GM19043 (cell line): ENCODE measurements around the gene CAPN5.

Experiments used
- ATAC-seq: cut with Tn5 transposase; IDR thresholded peaks from one replicate; pipeline ENCODE4 v1.9.1; 2021; ENCODE audit warnings: low read depth; ENCODE audit not compliant: unreplicated experiment

Gene CAPN5

DNA sequence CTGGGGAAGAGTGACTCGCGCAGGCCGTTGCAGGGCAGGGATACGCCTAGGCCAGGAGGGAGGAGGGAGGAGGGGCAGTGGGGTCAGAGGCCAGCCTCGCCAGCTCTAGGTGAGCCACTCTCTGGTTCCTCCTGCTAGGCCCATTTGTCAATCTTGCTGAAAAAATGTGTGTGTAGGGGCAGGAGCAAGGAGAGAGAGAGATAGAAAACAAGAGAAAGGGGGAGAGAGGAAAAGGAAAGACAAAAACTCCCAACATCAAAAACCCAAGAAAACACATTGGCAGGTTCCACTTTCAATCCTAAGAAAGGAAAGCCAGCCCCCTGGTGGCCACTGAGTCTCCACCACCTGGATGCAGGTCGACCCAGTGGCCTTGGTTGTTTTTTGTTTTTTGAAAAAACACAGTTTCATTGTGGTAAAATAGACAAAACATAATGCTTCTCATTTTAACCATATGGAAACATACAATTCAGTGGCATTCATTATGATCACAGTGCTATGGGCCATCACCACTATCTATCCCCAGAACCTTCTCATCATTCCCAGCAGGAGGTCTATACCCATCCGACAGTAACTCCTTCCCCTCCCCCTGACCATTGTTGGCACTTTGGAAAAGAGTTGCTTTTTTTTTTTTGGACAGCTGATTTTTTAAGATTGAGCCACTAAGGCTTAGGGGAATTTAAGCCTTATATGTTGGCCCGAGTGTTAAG is 46.8 kb downstream of the CAPN5 start:
- ATAC-seq: no peak

DNA sequence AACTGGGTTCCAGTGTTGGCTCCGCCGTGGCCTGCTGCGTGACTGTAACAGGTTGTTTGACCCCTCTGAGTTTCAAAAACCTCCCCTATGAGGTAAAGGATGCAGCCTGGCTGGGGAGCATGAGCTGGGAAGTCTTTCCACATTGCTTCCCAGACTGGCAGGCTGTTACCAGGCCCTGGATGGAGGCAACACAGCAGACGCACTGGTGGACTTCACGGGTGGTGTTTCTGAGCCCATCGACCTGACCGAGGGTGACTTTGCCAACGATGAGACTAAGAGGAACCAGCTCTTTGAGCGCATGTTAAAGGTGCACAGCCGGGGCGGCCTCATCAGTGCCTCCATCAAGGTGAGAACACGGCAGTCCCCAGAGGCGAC is 47.3 kb downstream of the CAPN5 start:
- ATAC-seq: no peak

DNA sequence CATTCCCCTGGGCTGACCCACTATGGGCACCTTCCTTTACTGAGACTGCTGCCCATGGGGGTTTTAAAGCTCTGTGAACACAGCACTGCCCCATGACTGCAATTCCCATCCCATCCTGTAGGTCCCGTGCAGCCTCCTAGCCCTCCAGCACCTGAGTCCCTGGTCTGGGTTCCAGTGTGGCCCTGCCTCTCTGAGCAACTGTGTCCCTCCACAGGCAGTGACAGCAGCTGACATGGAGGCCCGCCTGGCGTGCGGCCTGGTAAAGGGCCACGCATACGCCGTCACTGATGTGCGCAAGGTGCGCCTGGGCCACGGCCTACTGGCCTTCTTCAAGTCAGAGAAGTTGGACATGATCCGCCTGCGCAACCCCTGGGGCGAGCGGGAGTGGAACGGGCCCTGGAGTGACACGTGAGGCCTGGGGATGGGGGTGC is 48.4 kb downstream of the CAPN5 start:
- no peak for ATAC-seq

DNA sequence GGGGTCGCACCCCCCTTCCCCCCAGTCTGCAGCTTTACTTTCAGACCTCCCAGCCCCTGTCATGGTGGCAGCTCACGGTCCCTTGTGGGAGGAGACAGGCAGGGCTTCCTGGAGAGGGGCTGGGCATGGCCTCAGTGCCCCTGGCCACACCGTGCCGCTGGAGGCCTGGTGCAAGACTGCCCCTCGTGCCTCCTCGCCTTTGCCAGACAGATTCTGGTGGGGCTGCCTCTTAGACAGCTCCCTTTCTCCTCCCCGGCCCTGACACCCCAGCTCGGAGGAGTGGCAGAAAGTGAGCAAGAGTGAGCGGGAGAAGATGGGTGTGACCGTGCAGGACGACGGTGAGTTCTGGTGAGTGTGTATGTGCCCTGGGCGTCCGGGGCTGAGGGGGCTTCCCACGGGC is 49.2 kb downstream of the CAPN5 start:
- ATAC-seq: no peak

DNA sequence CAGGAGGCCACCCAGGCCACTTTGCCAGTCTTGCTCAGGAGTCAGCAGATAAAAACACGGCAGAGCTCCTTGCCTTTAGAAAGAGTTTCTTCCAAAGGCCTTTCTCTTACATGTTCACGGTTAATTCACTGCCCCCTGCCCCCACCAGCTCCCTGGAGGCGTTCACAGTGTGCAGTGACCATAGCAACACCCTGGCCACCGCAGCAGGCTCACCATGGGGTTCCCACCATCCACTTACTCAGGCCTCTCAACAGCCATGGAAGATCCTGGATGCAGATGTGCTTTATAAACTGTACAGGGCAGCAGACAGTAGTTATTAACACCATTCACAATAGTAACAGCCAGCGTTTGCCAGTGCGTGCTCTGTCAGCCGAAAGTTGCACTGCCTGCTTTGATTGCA is 50.7 kb downstream of the CAPN5 start:
- no peak for ATAC-seq

DNA sequence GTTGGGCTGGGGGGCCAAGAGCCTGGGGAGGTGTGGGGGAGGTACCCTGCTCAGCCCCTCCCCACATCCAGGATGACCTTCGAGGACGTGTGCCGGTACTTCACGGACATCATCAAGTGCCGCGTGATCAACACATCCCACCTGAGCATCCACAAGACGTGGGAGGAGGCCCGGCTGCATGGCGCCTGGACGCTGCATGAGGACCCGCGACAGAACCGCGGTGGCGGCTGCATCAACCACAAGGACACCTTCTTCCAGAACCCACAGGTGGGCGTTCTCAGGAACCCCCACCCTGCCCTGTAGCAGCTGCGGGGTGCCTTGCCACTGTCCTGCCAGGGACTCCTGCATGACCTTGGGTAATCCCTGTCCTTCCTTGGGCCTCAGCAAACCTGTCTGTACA is 51.3 kb downstream of the CAPN5 start:
- ATAC-seq: no peak

DNA sequence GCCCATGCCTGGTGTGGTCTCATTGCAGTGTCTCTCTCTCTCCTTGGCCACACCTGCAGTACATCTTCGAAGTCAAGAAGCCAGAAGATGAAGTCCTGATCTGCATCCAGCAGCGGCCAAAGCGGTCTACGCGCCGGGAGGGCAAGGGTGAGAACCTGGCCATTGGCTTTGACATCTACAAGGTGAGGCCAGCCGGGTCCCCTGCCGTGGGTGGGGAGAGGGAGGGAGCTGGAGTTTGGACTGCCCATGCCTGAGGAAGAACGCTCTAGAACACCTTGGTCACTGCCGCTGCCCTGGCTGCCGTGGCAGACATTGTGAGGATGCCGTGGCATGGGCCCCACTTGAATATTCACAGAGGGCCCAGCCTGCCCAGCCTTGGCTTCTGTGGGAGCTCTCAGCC is 52.2 kb downstream of the CAPN5 start:
- ATAC-seq: no peak

DNA sequence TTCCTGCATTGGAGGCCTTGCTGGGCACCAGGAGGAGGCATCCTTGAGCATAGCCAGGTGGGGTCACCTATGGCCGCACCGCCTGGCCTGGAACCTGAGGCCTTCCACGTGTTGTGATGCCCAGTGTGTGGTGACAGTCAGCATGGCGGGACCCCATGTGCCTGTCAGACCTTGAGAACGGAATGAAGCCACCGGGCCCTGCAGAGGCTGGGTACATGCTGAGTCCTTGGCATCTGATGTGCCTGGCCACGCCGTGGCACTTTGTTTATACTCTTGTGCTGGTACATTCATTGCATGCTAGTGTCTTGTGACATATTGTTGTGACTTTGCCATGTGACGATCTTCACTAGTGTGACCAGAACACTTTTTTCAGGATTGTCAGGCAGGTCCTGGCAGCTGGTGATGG is 52.8 kb downstream of the CAPN5 start:
- no peak for ATAC-seq

DNA sequence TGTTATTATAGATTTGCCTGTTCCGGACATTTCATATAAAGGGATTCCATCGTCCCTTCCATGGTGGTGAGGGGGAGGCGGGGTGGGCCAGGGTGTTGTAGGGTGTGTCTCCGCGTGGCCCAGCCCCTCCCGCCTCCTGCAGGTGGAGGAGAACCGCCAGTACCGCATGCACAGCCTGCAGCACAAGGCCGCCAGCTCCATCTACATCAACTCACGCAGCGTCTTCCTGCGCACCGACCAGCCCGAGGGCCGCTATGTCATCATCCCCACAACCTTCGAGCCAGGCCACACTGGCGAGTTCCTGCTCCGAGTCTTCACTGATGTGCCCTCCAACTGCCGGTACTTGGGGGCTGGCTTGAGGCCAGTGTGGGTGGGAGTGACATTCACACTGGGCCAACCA is 53.8 kb downstream of the CAPN5 start:
- ATAC-seq: no peak

DNA sequence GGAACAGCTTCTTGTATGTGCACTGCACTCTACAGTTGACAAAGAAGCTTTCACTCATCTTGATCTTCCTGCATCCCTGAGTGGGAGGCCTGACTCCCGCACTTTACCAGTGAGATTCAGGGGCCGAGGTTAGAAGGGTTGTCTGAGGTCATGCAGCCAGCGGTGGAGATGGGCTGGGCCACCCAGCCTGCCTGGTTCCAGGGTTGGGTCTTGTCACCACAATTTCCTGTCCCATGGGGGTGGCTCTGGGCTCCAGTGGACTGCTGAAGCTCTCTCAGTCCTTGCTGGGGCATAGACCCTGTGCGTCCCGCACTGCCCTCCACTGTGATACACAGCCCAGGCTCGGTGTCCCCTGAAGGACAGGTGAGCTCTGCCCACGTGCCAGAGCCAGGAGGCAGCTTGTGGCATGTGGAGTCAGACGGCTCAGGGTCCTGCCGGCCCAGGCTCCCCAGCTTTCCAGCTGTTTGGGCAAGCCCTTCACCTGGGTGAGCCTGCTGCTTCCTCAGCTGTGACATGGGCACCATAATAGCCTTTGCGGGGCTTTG is 54.4 kb downstream of the CAPN5 start:
- ATAC-seq: no peak

DNA sequence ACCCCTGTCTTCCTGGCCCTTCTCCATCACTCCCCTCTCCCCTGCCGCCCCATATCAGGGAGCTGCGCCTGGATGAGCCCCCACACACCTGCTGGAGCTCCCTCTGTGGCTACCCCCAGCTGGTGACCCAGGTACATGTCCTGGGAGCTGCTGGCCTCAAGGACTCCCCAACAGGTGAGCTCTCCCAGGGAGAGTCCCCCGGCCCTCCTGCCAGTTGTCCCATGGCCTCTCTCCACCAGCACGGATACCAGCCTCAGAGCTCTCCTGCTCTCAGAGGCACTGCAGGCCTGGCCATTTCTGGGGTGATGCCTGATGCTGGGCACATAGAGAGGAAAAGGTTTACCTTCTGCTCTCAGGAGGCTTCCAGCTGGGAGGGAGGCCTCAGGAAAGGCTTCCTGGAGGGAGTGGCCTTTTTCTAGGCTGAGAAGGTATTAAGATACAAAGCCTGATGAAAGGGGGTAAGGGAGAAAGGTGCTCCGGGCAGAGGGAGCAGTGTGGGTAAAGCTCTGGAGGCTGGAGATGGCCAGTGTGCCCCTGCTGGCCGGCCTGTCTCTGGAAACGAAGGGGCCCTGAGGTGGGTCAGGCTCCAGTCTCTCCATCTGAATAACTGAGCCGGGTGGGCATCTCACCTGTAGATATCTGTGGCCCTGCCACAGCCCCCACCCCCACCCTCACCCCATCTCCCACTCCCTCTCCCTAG is 55.3 kb downstream of the CAPN5 start:
- ATAC-seq: no peak

DNA sequence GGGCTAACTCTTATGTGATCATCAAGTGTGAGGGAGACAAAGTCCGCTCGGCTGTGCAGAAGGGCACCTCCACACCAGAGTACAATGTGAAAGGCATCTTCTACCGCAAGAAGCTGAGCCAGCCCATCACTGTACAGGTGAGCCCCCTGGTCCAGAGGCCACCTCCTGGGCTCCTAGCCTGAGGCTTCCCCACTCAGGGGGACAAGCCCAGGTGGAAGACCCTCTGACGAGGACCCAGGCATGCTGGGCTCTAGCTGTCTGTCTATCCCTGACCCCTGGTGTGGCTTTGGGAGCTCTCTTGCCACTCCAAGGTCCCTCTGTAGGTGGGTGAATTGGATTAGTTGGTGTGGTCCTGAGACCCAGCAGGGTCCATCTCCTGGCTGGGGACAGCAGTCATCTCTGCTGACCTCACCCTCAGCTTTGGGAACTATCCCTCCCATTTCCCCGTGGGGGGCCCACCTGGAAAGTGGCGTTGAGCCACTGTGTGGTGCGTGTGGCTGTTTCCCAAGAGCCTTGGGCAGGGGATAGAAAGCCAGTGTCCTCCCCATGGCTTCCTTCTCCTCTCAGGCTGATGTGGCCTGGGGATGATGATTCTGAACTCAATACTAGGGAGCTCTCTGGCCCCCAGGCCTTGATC is 55.9 kb downstream of the CAPN5 start:
- no peak for ATAC-seq

DNA sequence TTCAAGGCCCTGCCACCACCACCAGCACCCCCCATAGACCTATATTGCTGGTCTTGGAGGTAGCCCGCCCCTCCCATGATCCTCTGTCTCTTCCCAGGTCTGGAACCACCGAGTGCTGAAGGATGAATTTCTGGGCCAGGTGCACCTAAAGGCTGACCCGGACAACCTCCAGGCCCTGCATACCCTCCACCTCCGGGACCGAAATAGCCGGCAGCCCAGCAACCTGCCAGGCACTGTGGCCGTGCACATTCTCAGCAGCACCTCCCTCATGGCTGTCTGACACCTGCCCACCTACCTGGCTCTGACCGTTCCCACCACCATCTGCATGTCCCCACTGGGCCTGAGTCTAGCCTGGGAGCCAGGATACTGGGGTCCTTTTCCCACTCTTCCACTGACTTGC is 56.8 kb downstream of the CAPN5 start:
- no peak for ATAC-seq

DNA sequence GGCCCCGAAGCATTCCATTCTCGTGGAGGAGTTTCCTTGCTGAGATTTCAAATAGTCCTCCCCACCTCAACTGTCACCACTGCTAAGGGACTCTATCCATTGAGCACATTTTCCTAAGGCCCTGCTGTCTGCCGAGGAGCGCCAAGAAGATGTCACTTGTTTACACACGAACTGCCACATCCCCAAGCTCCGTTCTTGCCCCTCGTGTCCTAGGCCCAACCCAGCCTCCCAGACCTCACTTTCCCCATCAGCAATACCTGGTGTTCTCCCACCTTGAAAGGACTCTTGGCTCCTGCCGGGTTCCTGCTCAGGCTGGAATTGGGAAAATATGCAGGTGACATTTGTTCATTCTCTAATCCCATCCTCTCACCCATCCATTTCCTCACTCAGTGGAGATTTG is 57.3 kb downstream of the CAPN5 start:
- ATAC-seq: no peak

DNA sequence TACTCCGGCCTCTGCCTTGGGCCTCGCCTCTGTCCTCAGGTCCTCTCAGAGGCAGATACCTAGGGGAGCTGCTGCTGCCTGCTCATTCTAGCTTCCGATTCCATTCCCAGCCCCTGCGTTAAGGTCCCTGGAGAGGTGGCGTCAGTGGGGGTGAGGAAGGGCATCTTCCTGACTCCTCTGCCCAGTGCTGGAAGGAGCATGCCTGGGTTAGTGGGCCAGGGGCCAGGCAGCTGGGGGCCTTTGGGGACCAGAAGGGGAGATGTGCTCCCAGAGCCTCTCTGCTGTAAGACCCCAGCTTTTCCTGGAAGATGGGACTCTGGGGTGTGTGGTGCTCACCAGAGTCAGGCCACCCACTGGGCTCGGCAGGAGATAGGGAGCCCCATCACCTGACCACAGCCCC is 57.7 kb downstream of the CAPN5 start:
- no peak for ATAC-seq

DNA sequence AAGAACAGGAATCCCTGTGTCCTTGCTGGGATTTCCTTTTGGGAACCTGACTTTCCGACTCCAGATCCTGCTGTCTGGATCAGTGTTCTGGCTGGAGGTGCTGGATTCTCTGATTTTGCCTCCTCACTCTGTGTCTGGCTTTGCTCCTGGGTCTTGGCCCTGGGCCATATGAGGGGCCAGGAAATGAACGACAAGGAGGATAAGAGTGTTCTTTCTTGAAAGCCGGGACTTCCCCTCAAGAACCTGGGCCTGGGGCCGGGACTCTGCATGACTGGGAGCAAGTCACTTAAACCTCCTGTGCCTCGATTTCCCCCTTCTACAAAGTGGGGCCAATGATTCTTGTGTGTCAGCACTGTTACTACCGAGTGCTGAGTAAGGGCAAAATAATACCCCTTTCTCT is 58.4 kb downstream of the CAPN5 start:
- ATAC-seq: no peak

DNA sequence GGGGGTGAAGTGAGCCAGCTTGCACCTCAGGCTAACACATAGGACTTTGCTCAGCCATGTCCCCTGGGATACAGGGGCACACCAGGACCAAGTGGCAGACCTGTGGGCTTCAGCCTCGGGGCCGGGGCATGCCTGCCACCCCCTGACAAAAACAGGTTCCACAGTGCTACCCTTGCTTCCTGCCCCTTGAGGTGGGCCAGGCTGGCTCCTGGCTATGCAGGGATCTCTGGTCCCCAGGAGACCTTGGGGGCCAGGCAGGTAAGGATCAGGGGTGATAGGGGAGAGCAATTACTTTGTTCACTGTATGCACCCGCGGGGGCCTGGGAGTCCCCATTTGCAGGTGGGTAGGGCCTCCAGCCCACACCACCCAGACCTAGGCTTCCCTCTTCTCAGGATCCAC is 58.9 kb downstream of the CAPN5 start:
- no peak for ATAC-seq

DNA sequence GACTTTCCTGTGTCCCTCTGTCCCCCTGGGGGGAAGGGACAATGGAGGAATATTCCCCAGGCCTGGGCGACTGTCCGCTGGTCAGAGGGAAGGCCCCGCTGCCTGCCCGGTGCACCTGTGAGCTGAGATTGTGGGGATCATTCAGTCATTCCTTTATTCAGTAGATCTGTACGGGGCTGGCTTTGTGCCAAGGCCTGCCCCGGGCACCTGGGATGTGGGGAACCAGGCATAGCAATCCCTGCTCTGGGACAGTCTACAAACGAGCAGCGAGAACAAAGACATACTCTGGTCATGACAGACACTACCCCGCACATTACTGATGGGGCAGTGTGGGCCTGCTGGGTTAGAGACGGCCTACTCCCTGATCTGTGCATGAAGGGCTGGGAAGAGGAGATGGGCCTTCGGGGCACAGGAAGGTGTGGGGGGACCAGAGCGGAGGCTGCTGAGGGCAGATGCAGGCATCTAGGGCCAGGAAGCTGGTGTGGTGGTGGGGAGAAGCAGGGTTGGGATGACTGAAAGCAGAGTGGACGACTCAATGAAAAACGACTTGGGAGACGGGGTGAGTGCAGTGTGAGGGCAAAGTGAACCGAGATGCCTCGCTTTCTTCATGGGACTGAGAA is 59.5 kb downstream of the CAPN5 start:
- no peak for ATAC-seq

DNA sequence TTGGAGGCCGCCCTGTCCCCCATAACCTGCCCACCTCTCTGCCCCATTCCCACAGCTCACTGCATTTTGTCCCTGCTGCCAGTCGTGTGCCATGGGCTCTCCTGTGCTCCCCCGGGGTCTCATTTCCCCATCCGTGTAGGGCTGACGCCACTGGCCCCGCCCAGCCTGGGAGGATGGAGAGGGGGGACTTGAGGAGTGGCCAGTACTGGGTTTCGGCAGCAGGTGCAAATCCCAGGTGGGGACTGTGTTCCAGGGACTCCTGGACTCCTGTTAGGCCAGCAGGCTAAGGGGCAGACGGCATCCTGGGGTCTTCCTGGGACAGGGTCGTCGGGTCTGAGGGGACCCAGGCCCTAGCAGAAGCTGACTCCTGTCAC is 60.1 kb downstream of the CAPN5 start:
- ATAC-seq: no peak

DNA sequence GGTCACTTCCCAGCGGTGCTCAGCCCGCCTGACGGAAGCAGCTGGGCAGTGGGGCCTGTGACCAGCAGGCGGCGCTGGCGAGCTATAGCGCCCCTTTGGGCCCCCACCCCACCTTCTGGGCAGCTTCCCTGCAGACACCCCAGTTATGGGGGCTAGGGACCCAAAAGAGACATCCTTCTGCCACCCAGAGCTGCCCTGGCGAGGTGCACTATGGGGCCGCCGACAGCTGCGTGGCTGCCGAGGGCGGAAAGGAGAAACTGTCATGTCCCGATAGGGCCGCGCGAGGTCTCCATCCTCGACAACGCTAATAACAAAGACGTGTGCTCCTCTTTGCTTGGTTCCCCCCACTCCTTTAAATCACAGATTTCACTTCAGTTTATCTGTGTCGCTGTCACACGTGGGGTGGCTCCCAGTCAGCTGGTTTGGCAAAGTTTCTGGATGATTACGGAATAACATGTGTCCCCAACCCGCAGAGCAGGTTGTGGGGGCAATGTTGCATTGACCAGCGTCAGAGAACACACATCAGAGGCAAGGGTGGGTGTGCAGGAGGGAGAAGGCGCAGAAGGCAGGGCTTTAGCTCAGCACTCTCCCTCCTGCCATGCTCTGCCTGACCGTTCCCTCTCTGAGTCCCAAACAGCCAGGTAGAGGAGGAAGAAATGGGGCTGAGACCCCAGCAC is 60.6 kb downstream of the CAPN5 start:
- ATAC-seq: no peak
